Measurements from ENCODE around the gene GREB1. TPM values are rescaled to one million over a fixed set of nuclear protein-coding genes. Genes with fewer than 3 reads are reported as not detected.
A peak's percentile ranks its signal among the peaks of the same experiment; 100 is the strongest.

GREB1 gene
- total RNA-seq, 1 donor from 2014 or later = 6.8 TPM

DNA sequence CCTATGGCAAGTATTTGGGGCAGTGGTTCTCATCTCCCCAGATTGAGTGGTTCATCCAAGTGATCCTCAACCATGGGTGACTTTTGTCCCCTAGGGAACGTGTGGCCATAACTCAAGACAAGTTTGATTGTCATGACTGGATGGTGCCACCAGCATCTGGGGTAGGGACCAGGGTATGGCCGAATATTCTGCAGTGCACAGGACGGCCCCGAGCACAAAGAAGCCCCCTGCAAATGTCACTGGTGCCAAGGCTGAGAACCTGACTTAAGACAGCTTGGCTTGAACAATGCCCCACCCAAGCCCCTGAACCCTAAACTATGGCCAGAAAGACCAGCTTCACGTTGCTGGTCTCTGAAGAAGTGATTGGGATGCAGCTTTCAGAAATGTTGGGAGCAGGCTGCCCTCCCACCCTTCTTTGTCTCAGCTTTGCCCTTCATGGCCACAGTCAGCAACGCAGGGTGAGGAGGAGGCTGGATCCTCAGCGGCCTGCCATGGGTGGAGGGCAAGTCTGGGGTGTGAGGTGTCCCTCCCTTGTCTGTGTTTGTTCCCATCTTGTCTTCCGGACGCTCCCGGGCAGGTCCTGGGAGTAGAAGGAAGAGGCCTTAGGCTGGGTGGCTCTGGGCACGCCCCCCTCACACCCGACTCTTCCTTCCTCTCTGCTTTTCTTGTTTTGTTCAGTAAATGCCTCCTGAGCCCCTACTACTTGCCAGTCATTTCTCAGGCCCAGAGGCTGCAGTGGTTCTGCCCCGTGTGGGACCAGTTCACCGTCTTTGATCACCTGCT lies 43.4 kb downstream of the GREB1 start:
- H3K27ac ChIP-seq (ENCODE audit: low read depth, low read length) = no peak overlapping the region
- peaks cover 9 to 16% (median 10%) of the 10 kb centered on the region in 3 donors for H3K4me1 ChIP-seq (ENCODE audit: control insufficient read depth in 3 of 3, insufficient read depth in 3 of 3, low read length in 3 of 3)
- H3K36me3 ChIP-seq (ENCODE audit: control insufficient read depth in 3 of 3, insufficient read depth in 3 of 3, low read length in 3 of 3) = no peaks in the 10 kb centered on the region
- no peak overlapping the region for H3K4me3 ChIP-seq (ENCODE audit: low read length in 3 of 3)
- no peaks in the 10 kb centered on the region for H3K9me3 ChIP-seq (ENCODE audit: control insufficient read depth in 3 of 3, low read length in 3 of 3)
- peaks cover 0 to 3% (median 0%) of the 10 kb centered on the region in 3 donors for H3K27me3 ChIP-seq (ENCODE audit: control insufficient read depth in 3 of 3, insufficient read depth in 3 of 3, low read length in 3 of 3)
- no peak overlapping the region for H3K9ac ChIP-seq (ENCODE audit: low read depth in 1 of 3, low read length in 3 of 3)

DNA sequence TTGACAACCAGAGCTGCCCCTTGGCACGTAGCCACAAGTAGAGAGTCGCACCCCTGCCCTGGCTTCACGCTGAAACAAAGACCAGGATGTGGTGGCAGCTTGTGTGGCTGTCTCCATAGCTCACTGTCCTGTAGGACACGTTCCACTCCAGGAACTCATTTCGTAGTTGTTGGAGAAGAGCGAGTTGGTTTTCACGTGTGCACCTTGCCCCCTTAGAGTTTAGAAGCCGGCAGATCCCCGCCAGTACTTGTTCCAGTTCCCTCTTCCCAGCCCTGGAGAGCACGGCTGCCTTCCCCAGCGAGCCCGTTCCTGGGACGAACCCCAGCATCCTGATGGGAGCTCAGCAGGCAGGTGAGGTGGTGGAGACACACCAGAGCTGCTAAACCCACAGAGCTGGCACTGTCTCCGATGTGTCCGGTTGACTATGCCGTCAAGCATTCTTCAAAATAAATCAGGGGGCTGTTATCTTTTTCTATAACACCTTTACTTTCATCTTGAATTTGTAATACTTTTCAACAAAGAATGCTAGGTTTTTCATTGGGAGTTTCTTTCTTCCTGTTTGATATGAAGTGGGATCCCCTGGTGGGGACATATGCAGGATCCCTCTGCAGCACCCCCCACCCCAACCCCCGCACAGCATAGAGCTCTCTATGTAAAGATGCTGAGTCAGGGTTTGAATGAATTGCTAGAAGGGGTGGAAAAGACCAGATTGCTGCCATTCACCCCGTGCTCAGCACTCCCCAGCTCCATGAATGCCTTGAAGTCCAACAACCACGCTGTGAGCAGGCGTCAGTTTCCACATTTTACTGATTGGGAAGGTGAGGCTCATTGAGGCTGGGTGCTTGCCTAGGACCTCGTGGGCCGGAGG lies 44.5 kb downstream of the GREB1 start:
- H3K36me3 ChIP-seq (ENCODE audit: control insufficient read depth in 3 of 3, insufficient read depth in 3 of 3, low read length in 3 of 3) = no peaks in the 10 kb centered on the region
- peaks cover 0 to 3% (median 0%) of the 10 kb centered on the region in 3 donors for H3K27me3 ChIP-seq (ENCODE audit: control insufficient read depth in 3 of 3, insufficient read depth in 3 of 3, low read length in 3 of 3)
- peaks cover 12 to 22% (median 19%) of the 10 kb centered on the region in 3 donors for H3K4me1 ChIP-seq (ENCODE audit: control insufficient read depth in 3 of 3, insufficient read depth in 3 of 3, low read length in 3 of 3)
- no peak overlapping the region for H3K4me3 ChIP-seq (ENCODE audit: low read length in 3 of 3)
- no peaks in the 10 kb centered on the region for H3K9me3 ChIP-seq (ENCODE audit: control insufficient read depth in 3 of 3, low read length in 3 of 3)
- no peak overlapping the region for H3K27ac ChIP-seq (ENCODE audit: low read depth, low read length)
- no peak overlapping the region for H3K9ac ChIP-seq (ENCODE audit: low read depth in 1 of 3, low read length in 3 of 3)

GRCh38 chr2:11578986-11579774 lies 45.3 kb downstream of the GREB1 start:
- Histone ChIP-seq H3K4me3 (ENCODE audit: low read length in 3 of 3) (no peak overlapping the region), H3K4me1 (ENCODE audit: control insufficient read depth in 3 of 3, insufficient read depth in 3 of 3, low read length in 3 of 3) (peaks cover 10 to 26% (median 19%) of the 10 kb centered on the region in 3 donors), H3K36me3 (ENCODE audit: control insufficient read depth in 3 of 3, insufficient read depth in 3 of 3, low read length in 3 of 3) (no peaks in the 10 kb centered on the region), H3K27ac (ENCODE audit: low read depth, low read length) (no peak overlapping the region), H3K9ac (ENCODE audit: low read depth in 1 of 3, low read length in 3 of 3) (no peak overlapping the region), H3K27me3 (ENCODE audit: control insufficient read depth in 3 of 3, insufficient read depth in 3 of 3, low read length in 3 of 3) (peaks cover 0 to 3% (median 0%) of the 10 kb centered on the region in 3 donors), H3K9me3 (ENCODE audit: control insufficient read depth in 3 of 3, low read length in 3 of 3) (no peaks in the 10 kb centered on the region)

DNA sequence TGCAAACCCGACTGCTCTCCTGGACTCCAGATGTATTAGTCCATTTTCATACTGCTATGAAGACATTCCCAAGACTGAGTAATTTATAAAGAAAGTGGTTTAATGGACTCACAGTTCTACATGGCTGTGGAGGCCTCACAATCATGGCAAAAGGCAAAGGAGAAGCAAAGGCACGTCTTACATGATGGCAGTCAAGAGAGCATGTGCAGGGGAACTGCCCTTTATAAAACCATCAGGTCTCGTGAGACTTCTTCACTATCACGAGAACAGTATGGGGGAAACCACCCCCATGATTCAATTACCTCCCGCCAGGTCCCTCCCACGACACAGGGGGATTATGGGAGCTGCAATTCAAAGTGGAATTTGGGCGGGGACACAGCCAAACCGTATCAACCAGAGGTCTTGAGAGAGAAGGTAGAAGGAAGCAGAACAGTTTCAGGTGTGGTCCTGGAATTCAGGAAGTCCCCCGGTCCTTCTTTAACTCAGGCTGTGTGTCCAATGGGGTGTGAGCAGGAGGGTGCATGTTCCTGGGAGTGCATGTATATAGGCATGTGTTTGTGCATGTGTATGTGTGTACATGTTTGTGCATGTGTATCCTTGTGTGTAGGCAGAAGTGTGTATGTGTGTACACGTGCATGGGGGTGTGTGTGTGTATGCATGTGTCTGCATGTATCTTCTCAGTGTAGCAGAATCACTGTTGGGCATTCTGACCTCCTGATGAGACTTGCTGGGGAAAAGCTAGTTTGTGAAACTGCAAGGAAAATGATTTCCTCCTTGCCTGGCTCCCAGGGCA lies 46.2 kb downstream of the GREB1 start:
- H3K27me3 ChIP-seq (ENCODE audit: control insufficient read depth in 3 of 3, insufficient read depth in 3 of 3, low read length in 3 of 3) = peaks cover 0 to 3% (median 0%) of the 10 kb centered on the region in 3 donors
- H3K36me3 ChIP-seq (ENCODE audit: control insufficient read depth in 3 of 3, insufficient read depth in 3 of 3, low read length in 3 of 3) = no peaks in the 10 kb centered on the region
- no peaks in the 10 kb centered on the region for H3K9me3 ChIP-seq (ENCODE audit: control insufficient read depth in 3 of 3, low read length in 3 of 3)
- H3K4me3 ChIP-seq (ENCODE audit: low read length in 3 of 3) = no peak overlapping the region
- H3K4me1 ChIP-seq (ENCODE audit: control insufficient read depth in 3 of 3, insufficient read depth in 3 of 3, low read length in 3 of 3) = peaks cover 6 to 17% (median 13%) of the 10 kb centered on the region in 3 donors
- no peak overlapping the region for H3K9ac ChIP-seq (ENCODE audit: low read depth in 1 of 3, low read length in 3 of 3)
- H3K27ac ChIP-seq (ENCODE audit: low read depth, low read length) = no peak overlapping the region

- peaks cover 0 to 3% (median 0%) of the 10 kb centered on the region in 3 donors for H3K27me3 ChIP-seq (ENCODE audit: control insufficient read depth in 3 of 3, insufficient read depth in 3 of 3, low read length in 3 of 3)
- peaks cover 3 to 15% (median 13%) of the 10 kb centered on the region in 3 donors for H3K4me1 ChIP-seq (ENCODE audit: control insufficient read depth in 3 of 3, insufficient read depth in 3 of 3, low read length in 3 of 3)
- H3K36me3 ChIP-seq (ENCODE audit: control insufficient read depth in 3 of 3, insufficient read depth in 3 of 3, low read length in 3 of 3) = no peaks in the 10 kb centered on the region
- no peak overlapping the region for H3K4me3 ChIP-seq (ENCODE audit: low read length in 3 of 3)
- H3K27ac ChIP-seq (ENCODE audit: low read depth, low read length) = no peak overlapping the region
- H3K9ac ChIP-seq (ENCODE audit: low read depth in 1 of 3, low read length in 3 of 3) = no peak overlapping the region
- H3K9me3 ChIP-seq (ENCODE audit: control insufficient read depth in 3 of 3, low read length in 3 of 3) = no peaks in the 10 kb centered on the region
These were observed 46.9 kb downstream of the GREB1 start for GRCh38 chr2:11580697-11581096.

- no peaks in the 10 kb centered on the region for H3K36me3 ChIP-seq (ENCODE audit: control insufficient read depth in 3 of 3, insufficient read depth in 3 of 3, low read length in 3 of 3)
- no peak overlapping the region for H3K9ac ChIP-seq (ENCODE audit: low read depth in 1 of 3, low read length in 3 of 3)
- no peaks in the 10 kb centered on the region for H3K9me3 ChIP-seq (ENCODE audit: control insufficient read depth in 3 of 3, low read length in 3 of 3)
- no peak overlapping the region for H3K27ac ChIP-seq (ENCODE audit: low read depth, low read length)
- peaks cover 0 to 3% (median 0%) of the 10 kb centered on the region in 3 donors for H3K27me3 ChIP-seq (ENCODE audit: control insufficient read depth in 3 of 3, insufficient read depth in 3 of 3, low read length in 3 of 3)
- no peak overlapping the region for H3K4me3 ChIP-seq (ENCODE audit: low read length in 3 of 3)
- peaks cover 3 to 15% (median 13%) of the 10 kb centered on the region in 3 donors for H3K4me1 ChIP-seq (ENCODE audit: control insufficient read depth in 3 of 3, insufficient read depth in 3 of 3, low read length in 3 of 3)
These were observed 47.4 kb downstream of the GREB1 start for GRCh38 chr2:11581124-11581796.

DNA sequence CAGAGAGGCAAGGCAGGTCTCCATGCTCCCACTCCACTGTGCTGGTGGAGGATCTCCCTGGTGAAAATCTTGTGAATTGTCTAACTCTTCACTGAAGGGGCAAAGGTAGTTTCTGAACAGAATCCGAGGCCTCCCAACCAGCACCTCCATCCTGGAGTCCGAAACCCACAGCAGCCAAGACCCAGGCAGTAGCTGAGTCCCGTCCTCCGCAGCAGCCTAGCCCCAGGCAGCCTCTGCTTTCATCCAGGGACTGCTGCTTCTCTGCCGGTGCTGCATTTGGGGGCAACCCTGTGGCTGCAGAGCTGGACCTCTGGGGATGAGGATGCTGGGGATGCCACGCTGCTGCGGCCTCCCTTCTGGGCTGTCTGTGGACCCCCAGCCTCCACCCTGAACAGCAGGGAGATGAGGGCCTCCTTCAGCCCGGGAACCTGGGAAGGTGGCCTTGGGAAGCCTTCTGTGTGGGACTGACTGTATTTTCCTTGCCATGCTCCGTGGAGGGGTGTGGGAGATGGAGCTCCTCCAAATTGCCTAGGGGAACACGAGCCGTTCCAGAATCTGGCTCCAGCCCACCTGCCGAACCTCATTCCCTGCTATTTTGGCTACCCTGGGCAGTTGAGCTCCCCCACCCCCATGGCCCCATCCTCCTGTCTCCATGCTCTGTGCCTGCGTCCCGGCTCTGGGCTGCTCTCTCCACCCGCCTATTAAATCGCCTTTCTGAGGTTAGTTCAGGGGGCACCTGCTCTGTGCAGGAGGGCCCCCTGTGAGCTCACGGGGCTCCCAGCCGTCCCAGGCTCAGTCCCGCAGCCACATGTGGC lies 48.2 kb downstream of the GREB1 start:
- peak overlapping the region in 2 of 3 donors; percentile 6 to 45 for H3K4me3 ChIP-seq (ENCODE audit: low read length in 3 of 3)

GRCh38 chr2:11582612-11582861 lies 48.7 kb downstream of the GREB1 start:
- Histone ChIP-seq H3K9ac (ENCODE audit: low read depth in 1 of 3, low read length in 3 of 3) (peak overlapping the region in 2 of 3 donors; percentile 10 to 54), H3K4me1 (ENCODE audit: control insufficient read depth in 3 of 3, insufficient read depth in 3 of 3, low read length in 3 of 3) (peaks cover 3 to 15% (median 13%) of the 10 kb centered on the region in 3 donors), H3K27ac (ENCODE audit: low read depth, low read length) (no peak overlapping the region), H3K9me3 (ENCODE audit: control insufficient read depth in 3 of 3, low read length in 3 of 3) (no peaks in the 10 kb centered on the region), H3K4me3 (ENCODE audit: low read length in 3 of 3) (peak overlapping the region in 2 of 3 donors; percentile 6 to 45), H3K36me3 (ENCODE audit: control insufficient read depth in 3 of 3, insufficient read depth in 3 of 3, low read length in 3 of 3) (peaks cover 0 to 2% (median 0%) of the 10 kb centered on the region in 3 donors), H3K27me3 (ENCODE audit: control insufficient read depth in 3 of 3, insufficient read depth in 3 of 3, low read length in 3 of 3) (peaks cover 0 to 3% (median 0%) of the 10 kb centered on the region in 3 donors)

More for the DNA sequence above, 48.2 kb downstream of the GREB1 start:
- Histone ChIP-seq H3K9me3 (ENCODE audit: control insufficient read depth in 3 of 3, low read length in 3 of 3) (no peaks in the 10 kb centered on the region), H3K9ac (ENCODE audit: low read depth in 1 of 3, low read length in 3 of 3) (peak overlapping the region in 2 of 3 donors; percentile 10 to 54), H3K36me3 (ENCODE audit: control insufficient read depth in 3 of 3, insufficient read depth in 3 of 3, low read length in 3 of 3) (peaks cover 0 to under 1% (median 0%) of the 10 kb centered on the region in 3 donors), H3K27ac (ENCODE audit: low read depth, low read length) (no peak overlapping the region), H3K4me1 (ENCODE audit: control insufficient read depth in 3 of 3, insufficient read depth in 3 of 3, low read length in 3 of 3) (peaks cover 3 to 15% (median 13%) of the 10 kb centered on the region in 3 donors), H3K27me3 (ENCODE audit: control insufficient read depth in 3 of 3, insufficient read depth in 3 of 3, low read length in 3 of 3) (peaks cover 0 to 3% (median 0%) of the 10 kb centered on the region in 3 donors)
